IMR-90 (cell line): ENCODE results near the gene ETS1. TPM values are rescaled to one million over a fixed set of nuclear protein-coding genes. Genes with fewer than 3 reads are reported as not detected.

Experiments used
- ATAC-seq: fragments of 200-7000 bp; cut with Tn5 transposase; 2 replicates; pipeline ENCODE4 v1.9.1; 2020; ENCODE audit warnings: low read depth, mild to moderate bottlenecking, moderate library complexity
- BruUV-seq: library from RNA; stranded (reverse); fragments of 400-500 nt; replicated peaks from 2 replicates; lab custom pipeline; 2021; lab: Mats Ljungman, UMichigan
- CTCF ChIA-PET: fragments of 300-600 bp; formaldehyde crosslinking; extraction: SDS; loops from one replicate; lab custom pipeline; 2021; ENCODE audit warnings: antibody characterized with exemption; lab: Yijun Ruan, JAX
- POLR2A ChIA-PET: fragments of 300-600 bp; sonication (Branson Sonifier 250); formaldehyde crosslinking; loops from one replicate; lab custom pipeline; 2022; ENCODE audit warnings: antibody characterized with exemption; ENCODE audit not compliant: unreplicated experiment; lab: Charles Lee
- DNase-seq: peaks from one replicate; pipeline ENCODE4 v3.0.0; 2013
- H2AFZ ChIP-seq: replicated peaks from 2 replicates; pipeline ENCODE3; 2013; ENCODE audit warnings: low read length, mild to moderate bottlenecking; ENCODE audit not compliant: poor library complexity
- H2AK5ac ChIP-seq: 2 replicates; pipeline ENCODE4 v1.6.1; 2013; ENCODE audit warnings: low read depth, low read length, inconsistent platforms
- H2AK9ac ChIP-seq: replicated peaks from 2 replicates; pipeline ENCODE3; 2013; ENCODE audit warnings: mild to moderate bottlenecking, low read depth, low read length, moderate library complexity; ENCODE audit not compliant: poor library complexity
- H2BK120ac ChIP-seq: 2 replicates; pipeline ENCODE4 v1.6.1; 2013; ENCODE audit warnings: low read depth, low read length, inconsistent platforms
- H2BK15ac ChIP-seq: 3 replicates; pipeline ENCODE4 v1.6.1; 2013; ENCODE audit warnings: low read depth, low read length, inconsistent platforms
- H2BK20ac ChIP-seq: 2 replicates; pipeline ENCODE4 v1.6.1; 2013; ENCODE audit warnings: low read depth, mild to moderate bottlenecking, inconsistent platforms, low read length, moderate library complexity
- H2BK5ac ChIP-seq: 2 replicates; pipeline ENCODE4 v1.6.1; 2013; ENCODE audit warnings: mild to moderate bottlenecking, low read depth, low read length, inconsistent platforms; ENCODE audit not compliant: poor library complexity, severe bottlenecking
- H3K14ac ChIP-seq: replicated peaks from 2 replicates; pipeline ENCODE4 v1.6.1; 2013; ENCODE audit warnings: low read depth, low read length, inconsistent platforms
- H3K18ac ChIP-seq: 2 replicates; pipeline ENCODE4 v1.6.1; 2013; ENCODE audit warnings: low read depth, low read length, control low read depth
- H3K23ac ChIP-seq: 2 replicates; pipeline ENCODE4 v1.6.1; 2013; ENCODE audit warnings: low read depth, low read length, inconsistent platforms
- H3K27ac ChIP-seq: 2 replicates; pipeline ENCODE4 v1.5.1; 2013; ENCODE audit warnings: mild to moderate bottlenecking, control low read depth, low read length; ENCODE audit not compliant: insufficient read depth
- H3K27me3 ChIP-seq: 2 replicates; pipeline ENCODE4 v1.6.1; 2013; ENCODE audit warnings: low read length; ENCODE audit not compliant: control insufficient read depth, insufficient read depth
- H3K36me3 ChIP-seq: 2 replicates; pipeline ENCODE4 v1.6.1; 2013; ENCODE audit warnings: low read length, mixed read lengths; ENCODE audit not compliant: control insufficient read depth, insufficient read depth
- H3K4ac ChIP-seq: 2 replicates; pipeline ENCODE4 v1.6.1; 2013; ENCODE audit warnings: low read depth, low read length, inconsistent platforms
- H3K4me1 ChIP-seq: 2 replicates; pipeline ENCODE4 v1.6.1; 2013; ENCODE audit warnings: low read length, mixed read lengths; ENCODE audit not compliant: control insufficient read depth, insufficient read depth
- H3K4me2 ChIP-seq: 2 replicates; pipeline ENCODE4 v1.6.1; 2013; ENCODE audit warnings: low read depth, mild to moderate bottlenecking, control low read depth, low read length, moderate library complexity
- H3K4me3 ChIP-seq: 2 replicates; pipeline ENCODE4 v1.5.1; 2013; ENCODE audit warnings: low read depth, mild to moderate bottlenecking, control low read depth, low read length, moderate library complexity; ENCODE audit not compliant: insufficient read depth
- H3K56ac ChIP-seq: 2 replicates; pipeline ENCODE4 v1.6.1; 2013; ENCODE audit warnings: low read length, inconsistent platforms; ENCODE audit not compliant: insufficient read depth; ENCODE audit errors: extremely low read depth
- H3K79me1 ChIP-seq, 2 experiments: 2 replicates each; pipeline ENCODE4 v1.6.1; 2013; ENCODE audit warnings: low read length in 2 of 2, inconsistent platforms in 1 of 2, low read depth in 1 of 2
- H3K9ac ChIP-seq: 2 replicates; pipeline ENCODE4 v1.6.1; 2013; ENCODE audit warnings: low read depth, low read length, control low read depth
- H3K9me1 ChIP-seq: 2 replicates; pipeline ENCODE4 v1.6.1; 2013; ENCODE audit warnings: low read length, inconsistent platforms; ENCODE audit not compliant: insufficient read depth
- H3K9me3 ChIP-seq: 2 replicates; pipeline ENCODE4 v1.6.1; 2013; ENCODE audit warnings: low read length; ENCODE audit not compliant: control insufficient read depth, insufficient read depth
- H4K20me1 ChIP-seq: 2 replicates; pipeline ENCODE4 v1.6.1; 2013; ENCODE audit warnings: low read length, inconsistent platforms; ENCODE audit not compliant: insufficient read depth
- H4K5ac ChIP-seq: 2 replicates; pipeline ENCODE4 v1.6.1; 2013; ENCODE audit warnings: mild to moderate bottlenecking, low read depth, low read length, control low read depth
- H4K8ac ChIP-seq, 2 experiments: 2 replicates each; pipeline ENCODE4 v1.6.1; 2013; ENCODE audit warnings: low read depth in 2 of 2, low read length in 2 of 2, control low read depth in 1 of 2, inconsistent platforms in 1 of 2
- H4K91ac ChIP-seq: 2 replicates; pipeline ENCODE4 v1.6.1; 2013; ENCODE audit warnings: low read depth, low read length, inconsistent platforms; ENCODE audit not compliant: insufficient read depth
- FOS ChIP-seq: fragments of 150-350 bp; IDR thresholded peaks from 2 replicates; pipeline ENCODE4 v1.6.1; 2016; ENCODE audit warnings: low read depth, low read length
- SMC3 ChIP-seq: fragments of 150-350 bp; IDR thresholded peaks from 2 replicates; pipeline ENCODE4 v1.6.1; 2016; ENCODE audit warnings: low read depth, mild to moderate bottlenecking, antibody characterized with exemption, low read length, moderate library complexity
- WGBS, 2 experiments: methylation state at CpG; one replicate each; pipeline versions ENCODE4 v1.1.5 to v1.1.7; 2013; ENCODE audit warnings: missing lambda C conversion rate in 2 of 2; ENCODE audit not compliant: insufficient read length in 1 of 2; ENCODE audit errors: extremely low coverage in 2 of 2; 5-methylcytosine and 5-hydroxymethylcytosine counted together
- dilution Hi-C: fragments of 300-500 bp; cut with HindIII; formaldehyde crosslinking; loops from one replicate; pipeline ENCODE4 v1.14.3; 2018; ENCODE audit warnings: low sequenced_read_pairs; ENCODE audit not compliant: unreplicated experiment
- in situ Hi-C: fragments of 300-500 bp; cut with MboI; formaldehyde crosslinking; loops from 3 replicates; pipeline ENCODE4 v1.14.3; 2019; ENCODE audit warnings: low sequenced_read_pairs, inconsistent platforms, mixed read lengths
- intact Hi-C: fragments of 100-400 bp; cut with micrococcal nuclease; formaldehyde crosslinking; loops from 2 replicates; pipeline ENCODE4 v1.10.0; 2022
- polyA plus RNA-seq, 3 experiments: library from polyadenylated mRNA; depleted of rRNA; stranded (reverse); fragments of >200 nt; gene quantifications; 2 replicates each; pipeline ENCODE4 v1.2.3, GENCODE V29; 2012; ENCODE audit warnings: low replicate concordance in 1 of 3
- total RNA-seq: library from RNA; depleted of rRNA; stranded (reverse); fragments of >200 nt; gene quantifications from 2 replicates; pipeline ENCODE4 v1.2.3, GENCODE V29; 2012

ETS1 gene
- total and polyA plus RNA-seq, 2 of the 4 experiments (the other 2 are of a cell fraction): 41.2 to 56.3 TPM

GRCh38 chr11:128412847-128413791 lies 174.2 kb downstream of the ETS1 start:
- WGBS, 2 experiments: no CpG with 5 or more reads among the region's 4 CpGs
- no peak overlapping the region for H3K4ac ChIP-seq

More at GRCh38 chr11:128412847-128413791, 174.2 kb downstream of the ETS1 start:
- in situ Hi-C loops (loop anchor here (25.0 kb wide), 1 partner anchor 376 kb away; no protein-coding TSS in a partner anchor), intact Hi-C loops (no loop called here), dilution Hi-C loops (no loop called here)
- ChIA-PET CTCF (interaction anchor here (1.0 kb wide), 1 partner anchor 8 kb away, joined by 3 read pairs; no protein-coding TSS in a partner anchor), POLR2A (no interaction called here)
- H2AK5ac ChIP-seq: peak overlapping the region; percentile 20; the same call in 1 of the 2 replicates
- no peak overlapping the region for H3K23ac ChIP-seq
- H2AK9ac ChIP-seq: no peak overlapping the region
- DNase-seq: peak; percentile 74
- no peak overlapping the region for H3K4me3 ChIP-seq
- BruUV-seq: no TSS peak
- 0 out of 3 replicates have a peak overlapping the region, but pooled peaks have one; percentile 48 for H2BK15ac ChIP-seq
- H4K91ac ChIP-seq: no peak overlapping the region
- H4K8ac ChIP-seq: no peak overlapping the region
- H3K56ac ChIP-seq: no peak overlapping the region
- peaks cover 6% of the 10 kb centered on the region for H3K9me1 ChIP-seq
- no peak for TF ChIP-seq SMC3
- 0 out of 2 replicates have a peak, but pooled peaks have one; percentile 20 for TF ChIP-seq FOS
- no peak overlapping the region for H3K18ac ChIP-seq
- H3K27ac ChIP-seq: no peak overlapping the region
- no peak for ATAC-seq
- H3K9ac ChIP-seq: no peak overlapping the region
- H3K27me3 ChIP-seq: no peaks in the 10 kb centered on the region
- no peak overlapping the region for H4K5ac ChIP-seq
- H3K4me1 ChIP-seq: peaks cover 7% of the 10 kb centered on the region; the same call in 1 of the 2 replicates
- H2BK5ac ChIP-seq: no peak overlapping the region
- H2BK20ac ChIP-seq: no peak overlapping the region
- no peak overlapping the region for H3K4me2 ChIP-seq
- no peak overlapping the region for H2AFZ ChIP-seq
- H3K9me3 ChIP-seq: no peaks in the 10 kb centered on the region
- H3K14ac ChIP-seq: no peak overlapping the region
- H3K79me1 ChIP-seq: no peaks in the 10 kb centered on the region
- no peaks in the 10 kb centered on the region for H3K36me3 ChIP-seq
- H2BK120ac ChIP-seq: no peak overlapping the region
- no peaks in the 10 kb centered on the region for H4K20me1 ChIP-seq
